GM12873 (cell line): ENCODE measurements around the gene ZNF639.

Experiments
- CTCF ChIP-seq: IDR thresholded peaks from 2 replicates; pipeline ENCODE4 v1.5.1; 2012; ENCODE audit warnings: low read depth, mild to moderate bottlenecking, moderate library complexity, low read length, control low read depth; ENCODE audit not compliant: insufficient read depth; ENCODE audit errors: missing control alignments

Gene ZNF639

GRCh38 chr3:179347345-179348194 is 24.7 kb downstream of the ZNF639 start, which contains the start of gene MFN1:
Gene MFN1 (plus strand): TSS chr3:179347709. CDS start chr3:179348852, 1,143 bp downstream.
- no peak for TF ChIP-seq CTCF

GRCh38 chr3:179348325-179349013 is 25.6 kb downstream of the ZNF639 start:
- TF ChIP-seq CTCF, result no peak

GRCh38 chr3:179355996-179356395 is 33.2 kb downstream of the ZNF639 start:
- TF ChIP-seq CTCF, result no peak

- no peak for TF ChIP-seq CTCF
Observed at GRCh38 chr3:179363332-179363731, 40.5 kb downstream of the ZNF639 start.

GRCh38 chr3:179369621-179370020 is 46.8 kb downstream of the ZNF639 start:
- TF ChIP-seq CTCF, result no peak

GRCh38 chr3:179373938-179374337 is 51.1 kb downstream of the ZNF639 start:
- TF ChIP-seq CTCF, result no peak
